Calu3 (cell line): ENCODE results near the gene EDN1. TPM values are rescaled to one million over a fixed set of nuclear protein-coding genes. Genes with fewer than 3 reads are reported as not detected.

Experiments used
- BruUV-seq: library from RNA; stranded (reverse); fragments of 400-500 nt; replicated peaks from 2 replicates; lab custom pipeline; 2021; lab: Mats Ljungman, UMichigan
- CTCF ChIA-PET: fragments of 300-600 bp; sonication (Branson Sonifier 250); formaldehyde crosslinking; loops from one replicate; lab custom pipeline; 2022; ENCODE audit warnings: antibody characterized with exemption; lab: Charles Lee
- DNase-seq: peaks from one replicate; pipeline ENCODE4 v3.0.0; 2022
- H3K27ac Mint-ChIP-seq: one replicate; pipeline ENCODE4 v1.8.0; 2022; ENCODE audit warnings: mixed read lengths; ENCODE audit not compliant: unreplicated experiment
- H3K27me3 Mint-ChIP-seq: one replicate; pipeline ENCODE4 v1.8.0; 2022; ENCODE audit warnings: mixed read lengths; ENCODE audit not compliant: unreplicated experiment
- H3K36me3 Mint-ChIP-seq: one replicate; pipeline ENCODE4 v1.8.0; 2022; ENCODE audit warnings: mild to moderate bottlenecking, moderate library complexity, mixed read lengths; ENCODE audit not compliant: insufficient read depth, unreplicated experiment
- H3K4me1 Mint-ChIP-seq: one replicate; pipeline ENCODE4 v1.8.0; 2022; ENCODE audit warnings: mild to moderate bottlenecking, low read depth, mixed read lengths; ENCODE audit not compliant: unreplicated experiment
- H3K4me3 Mint-ChIP-seq: one replicate; pipeline ENCODE4 v1.8.0; 2022; ENCODE audit warnings: mild to moderate bottlenecking, low read depth, moderate library complexity, mixed read lengths; ENCODE audit not compliant: unreplicated experiment
- H3K9me3 Mint-ChIP-seq: one replicate; pipeline ENCODE4 v1.8.0; 2022; ENCODE audit warnings: low read depth, mixed read lengths; ENCODE audit not compliant: unreplicated experiment
- intact Hi-C: fragments of 100-400 bp; cut with micrococcal nuclease; formaldehyde crosslinking; loops from one replicate; pipeline ENCODE4 v1.10.0; 2022; ENCODE audit not compliant: unreplicated experiment
- total RNA-seq: library from RNA; stranded (reverse); gene quantifications from 2 replicates; pipeline ENCODE4 v1.2.3, GENCODE V29; 2022
- TF ChIP-seq, protein P1 (sequence below): fragments of 200-600 bp; IDR thresholded peaks from one replicate; pipeline ENCODE4 v1.8.0; 2022; ENCODE audit warnings: antibody characterized with exemption; ENCODE audit not compliant: unreplicated experiment

EDN1 gene
- total RNA-seq, 1 experiment from 2014 or later, result 40.6 TPM

DNA sequence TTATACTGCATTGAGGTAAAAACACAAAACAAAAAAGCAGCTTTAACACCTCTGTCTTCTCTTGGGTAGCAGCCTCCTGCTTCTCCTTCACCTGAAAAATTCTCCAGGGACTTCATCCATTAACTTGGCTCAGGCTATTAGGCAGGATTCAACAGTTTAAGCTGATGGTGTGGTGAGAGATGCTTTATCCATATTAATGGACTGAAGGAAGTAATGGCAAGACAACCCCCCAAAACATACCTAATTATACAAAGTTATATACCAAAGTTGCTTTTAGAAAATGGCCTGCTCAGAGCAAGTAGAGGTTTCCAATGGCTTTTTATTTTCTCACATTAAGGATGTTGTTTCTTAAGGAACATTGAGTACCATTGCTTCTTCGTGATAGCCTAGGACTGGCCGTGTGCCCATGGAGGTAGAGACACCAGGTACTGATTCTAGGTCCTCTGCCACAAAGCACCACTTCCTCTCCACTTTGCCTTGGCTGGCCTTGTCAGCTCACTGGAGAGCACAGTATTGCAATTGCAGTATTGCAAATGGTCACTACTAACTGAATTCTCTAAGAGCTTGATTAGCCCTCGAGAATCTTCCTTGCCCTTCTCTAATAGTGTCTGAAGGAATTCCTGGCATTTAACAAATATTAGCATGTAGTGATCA, 7.3 kb downstream of the EDN1 start:
- intact Hi-C loops, result no loop called here
- H3K36me3 Mint-ChIP-seq, result peaks cover 66% of the 10 kb centered on the region
- peak overlapping the region; percentile 39 for H3K4me3 Mint-ChIP-seq
- TF ChIP-seq, protein P1, sequence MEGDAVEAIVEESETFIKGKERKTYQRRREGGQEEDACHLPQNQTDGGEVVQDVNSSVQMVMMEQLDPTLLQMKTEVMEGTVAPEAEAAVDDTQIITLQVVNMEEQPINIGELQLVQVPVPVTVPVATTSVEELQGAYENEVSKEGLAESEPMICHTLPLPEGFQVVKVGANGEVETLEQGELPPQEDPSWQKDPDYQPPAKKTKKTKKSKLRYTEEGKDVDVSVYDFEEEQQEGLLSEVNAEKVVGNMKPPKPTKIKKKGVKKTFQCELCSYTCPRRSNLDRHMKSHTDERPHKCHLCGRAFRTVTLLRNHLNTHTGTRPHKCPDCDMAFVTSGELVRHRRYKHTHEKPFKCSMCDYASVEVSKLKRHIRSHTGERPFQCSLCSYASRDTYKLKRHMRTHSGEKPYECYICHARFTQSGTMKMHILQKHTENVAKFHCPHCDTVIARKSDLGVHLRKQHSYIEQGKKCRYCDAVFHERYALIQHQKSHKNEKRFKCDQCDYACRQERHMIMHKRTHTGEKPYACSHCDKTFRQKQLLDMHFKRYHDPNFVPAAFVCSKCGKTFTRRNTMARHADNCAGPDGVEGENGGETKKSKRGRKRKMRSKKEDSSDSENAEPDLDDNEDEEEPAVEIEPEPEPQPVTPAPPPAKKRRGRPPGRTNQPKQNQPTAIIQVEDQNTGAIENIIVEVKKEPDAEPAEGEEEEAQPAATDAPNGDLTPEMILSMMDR, result no peak
- no peak for DNase-seq
- peaks cover 53% of the 10 kb centered on the region for H3K4me1 Mint-ChIP-seq
- no peaks in the 10 kb centered on the region for H3K27me3 Mint-ChIP-seq
- CTCF ChIA-PET, result interaction anchor here (1.4 to 5.2 kb wide), 2 partner anchors 13 to 207 kb away, joined by 3 to 21 read pairs; no protein-coding TSS in a partner anchor
- BruUV-seq, result no TSS peak
- H3K9me3 Mint-ChIP-seq, result no peaks in the 10 kb centered on the region
- H3K27ac Mint-ChIP-seq, result peak overlapping the region; percentile 62

DNA sequence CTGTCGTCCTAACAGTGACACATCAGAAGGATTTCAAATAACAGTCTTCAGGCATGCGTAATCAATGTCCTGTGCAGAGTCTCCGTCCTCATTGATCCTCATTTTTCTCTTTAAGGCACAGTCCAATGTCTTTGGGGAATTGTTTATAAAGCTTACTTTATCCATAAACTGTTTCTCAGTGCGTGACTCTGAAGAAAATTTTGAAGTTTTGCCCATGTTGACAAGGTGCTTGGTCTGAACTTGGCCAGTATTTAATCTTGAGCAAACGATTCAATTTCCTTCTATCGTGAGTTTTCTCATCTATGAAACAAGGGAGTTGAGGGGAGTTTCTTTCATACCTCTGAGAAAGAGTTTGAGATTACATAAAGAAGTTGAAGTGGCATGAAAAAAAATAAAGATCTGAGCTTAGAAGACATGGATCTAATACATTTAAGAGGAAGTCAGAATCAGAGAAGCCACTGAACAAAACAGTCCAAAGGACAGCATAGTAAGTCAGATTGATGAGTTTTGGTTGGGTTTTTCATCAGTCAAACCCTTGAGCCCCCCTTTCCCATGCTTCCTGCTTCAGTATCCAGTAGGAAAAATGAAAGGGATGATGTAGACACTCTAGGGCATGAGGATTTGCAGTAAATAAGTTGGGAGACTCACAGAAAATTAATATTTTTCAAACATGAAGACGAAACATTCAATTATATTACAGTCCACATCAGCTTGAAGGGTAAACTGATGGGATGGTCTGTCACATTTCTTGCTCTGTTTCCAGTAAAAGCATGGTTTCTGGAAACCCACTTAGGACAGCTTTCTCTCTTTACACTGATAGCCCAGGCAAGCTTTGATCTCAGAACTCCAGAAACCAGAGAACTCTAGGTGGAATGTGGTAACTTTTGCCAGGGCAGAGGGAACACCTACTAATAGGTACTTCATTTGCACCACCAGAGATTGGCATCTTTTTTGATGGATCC, 8.1 kb downstream of the EDN1 start:
- no peaks in the 10 kb centered on the region for H3K9me3 Mint-ChIP-seq
- TF ChIP-seq, protein P1, result no peak
- intact Hi-C loops, result no loop called here
- no peak for DNase-seq
- peaks cover 47% of the 10 kb centered on the region for H3K4me1 Mint-ChIP-seq
- peak overlapping the region; percentile 39 for H3K4me3 Mint-ChIP-seq
- no TSS peak for BruUV-seq
- H3K27ac Mint-ChIP-seq, result peak overlapping the region; percentile 62
- peaks cover 57% of the 10 kb centered on the region for H3K36me3 Mint-ChIP-seq
- CTCF ChIA-PET, result interaction anchor here (1.3 to 5.2 kb wide), 3 partner anchors 12 to 206 kb away, joined by 3 to 21 read pairs (median 3); no protein-coding TSS in a partner anchor
- H3K27me3 Mint-ChIP-seq, result no peaks in the 10 kb centered on the region

DNA sequence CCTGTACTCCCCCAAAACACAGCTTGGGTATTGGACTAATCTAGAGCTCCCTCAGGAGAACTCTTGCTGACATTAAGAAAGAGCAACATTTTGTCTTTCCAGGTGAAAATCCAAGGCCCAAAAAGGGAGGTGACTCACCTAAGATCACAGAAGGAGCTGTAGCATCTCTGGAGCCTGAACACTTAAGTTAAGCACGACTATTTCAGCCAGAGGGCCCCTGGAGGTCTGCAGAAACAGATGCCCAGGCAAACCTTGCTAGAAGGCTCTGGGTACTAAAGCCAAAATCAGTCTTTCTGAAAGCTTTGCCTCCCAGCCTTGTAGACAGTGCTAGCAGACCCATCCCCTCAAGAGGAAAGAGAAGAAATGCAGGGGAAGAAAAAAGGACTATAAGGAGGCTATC, 8.8 kb downstream of the EDN1 start:
- Mint-ChIP-seq H3K4me1 (peaks cover 45% of the 10 kb centered on the region), H3K4me3 (no peak overlapping the region), H3K27me3 (no peaks in the 10 kb centered on the region), H3K9me3 (no peaks in the 10 kb centered on the region), H3K27ac (no peak overlapping the region), H3K36me3 (peaks cover 51% of the 10 kb centered on the region)
- CTCF ChIA-PET, result interaction anchor here (1.3 to 5.2 kb wide), 3 partner anchors 11 to 205 kb away, joined by 3 to 21 read pairs (median 3); no protein-coding TSS in a partner anchor
- no peak for DNase-seq
- intact Hi-C loops, result no loop called here
- TF ChIP-seq, protein P1, result no peak
- BruUV-seq, result no TSS peak

DNA sequence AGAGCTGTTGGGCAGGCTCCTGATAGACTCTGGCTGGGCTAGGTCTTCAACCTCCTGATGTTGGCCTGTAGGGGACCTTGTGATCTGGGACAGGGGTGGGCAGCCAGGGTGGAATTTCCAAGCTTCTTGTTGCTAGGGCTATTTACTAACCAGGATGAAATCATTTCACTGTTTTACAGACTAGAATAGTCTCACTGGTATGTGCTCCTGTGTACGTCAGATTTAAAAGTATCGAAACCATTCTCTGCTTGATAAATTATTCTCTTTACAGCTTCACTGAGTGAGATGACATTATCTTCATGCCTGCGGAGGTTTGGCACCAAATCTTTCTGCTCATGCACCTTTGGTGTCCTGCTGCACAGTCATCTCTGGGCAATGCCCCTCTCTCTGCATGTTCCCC, 10.9 kb downstream of the EDN1 start:
- no peaks in the 10 kb centered on the region for H3K27me3 Mint-ChIP-seq
- no peak overlapping the region for H3K27ac Mint-ChIP-seq
- no peak overlapping the region for H3K4me3 Mint-ChIP-seq
- DNase-seq, result no peak
- intact Hi-C loops, result no loop called here
- no TSS peak for BruUV-seq
- CTCF ChIA-PET, result interaction anchor here (5.2 kb wide), 1 partner anchor 9 kb away, joined by 21 read pairs; no protein-coding TSS in a partner anchor
- peaks cover 38% of the 10 kb centered on the region for H3K36me3 Mint-ChIP-seq
- no peaks in the 10 kb centered on the region for H3K9me3 Mint-ChIP-seq
- H3K4me1 Mint-ChIP-seq, result peaks cover 46% of the 10 kb centered on the region
- TF ChIP-seq, protein P1, result no peak
